ENCODE measurements around the gene PDIA3. TPM values are rescaled to one million over a fixed set of nuclear protein-coding genes. Genes with fewer than 3 reads are reported as not detected.

The PDIA3 gene
- total and polyA plus RNA-seq, 8 donors = 16.3 to 227 (median 89.1) TPM

GRCh38 chr15:43793647-43794046, 47.4 kb downstream of the PDIA3 start:
- whole genome bisulfite sequencing, 5 donors = 66 to 75% (median 68%) methylated on average over 10 of the region's 10 CpGs
- Histone ChIP-seq H3K27ac (peak overlapping the region; percentile 94 to 99 (median 99)), H3K27me3 (no peaks in the 10 kb centered on the region), H3K36me3 (peaks cover 30 to 55% (median 51%) of the 10 kb centered on the region in 4 donors), H3K9me3 (no peaks in the 10 kb centered on the region), H3K4me1 (peaks cover 31 to 64% (median 59%) of the 10 kb centered on the region in 4 donors), H3K4me3 (peak overlapping the region; percentile 63 to 99 (median 86))
- intact Hi-C loops (cut with DNase I; ENCODE audit: low total_unique reads) = no loop called here
- peak in 1 of 2 donors; percentile 30 for DNase-seq
- TF ChIP-seq EP300 (IDR thresholded peaks at IDR 0.05) (no peak), CTCF (IDR thresholded peaks at IDR 0.05) (no peak), POLR2AphosphoS5 (IDR thresholded peaks at IDR 0.05) (no peak), POLR2A (IDR thresholded peaks at IDR 0.05) (no peak)

- Histone ChIP-seq H3K4me1 (peaks cover 37 to 72% (median 67%) of the 10 kb centered on the region in 4 donors), H3K27ac (peak overlapping the region; percentile 49 to 99 (median 99)), H3K36me3 (peaks cover 36 to 63% (median 59%) of the 10 kb centered on the region in 4 donors)
Observed at GRCh38 chr15:43794269-43795037, 48.2 kb downstream of the PDIA3 start.

GRCh38 chr15:43795197-43795596, 49.0 kb downstream of the PDIA3 start:
- intact Hi-C loops (cut with DNase I; ENCODE audit: low total_unique reads) = no loop called here
- TF ChIP-seq POLR2A (IDR thresholded peaks at IDR 0.05) (no peak), CTCF (IDR thresholded peaks at IDR 0.05) (no peak), POLR2AphosphoS5 (IDR thresholded peaks at IDR 0.05) (no peak), EP300 (IDR thresholded peaks at IDR 0.05) (no peak)
- Histone ChIP-seq H3K27ac (peak overlapping the region; percentile 49 to 99 (median 99)), H3K9me3 (no peaks in the 10 kb centered on the region), H3K4me3 (no peak overlapping the region), H3K4me1 (peaks cover 45 to 79% (median 74%) of the 10 kb centered on the region in 4 donors), H3K27me3 (no peaks in the 10 kb centered on the region), H3K36me3 (peaks cover 40 to 68% (median 62%) of the 10 kb centered on the region in 4 donors)
- WGBS, 5 donors = 83 to 96% (median 93%) methylated on average over 2 of the region's 2 CpGs
- DNase-seq = no peak

More at GRCh38 chr15:43794269-43795037, 48.2 kb downstream of the PDIA3 start:
- DNase-seq = peak in 1 of 2 donors; percentile 54
- Histone ChIP-seq H3K27me3 (no peaks in the 10 kb centered on the region), H3K4me3 (peak overlapping the region in 3 of 4 donors; percentile 63 to 89 (median 82)), H3K9me3 (no peaks in the 10 kb centered on the region)
- WGBS, 5 donors = 72 to 78% (median 74%) methylated on average over 9 of the region's 9 CpGs
- intact Hi-C loops (cut with DNase I; ENCODE audit: low total_unique reads) = no loop called here
- TF ChIP-seq CTCF (IDR thresholded peaks at IDR 0.05) = no peak
- TF ChIP-seq POLR2A (IDR thresholded peaks at IDR 0.05) = no peak
- no peak for TF ChIP-seq POLR2AphosphoS5 (IDR thresholded peaks at IDR 0.05)
- TF ChIP-seq EP300 (IDR thresholded peaks at IDR 0.05) = no peak

GRCh38 chr15:43795997-43796396, 49.8 kb downstream of the PDIA3 start:
- TF ChIP-seq POLR2A (IDR thresholded peaks at IDR 0.05) (no peak), POLR2AphosphoS5 (IDR thresholded peaks at IDR 0.05) (no peak), EP300 (IDR thresholded peaks at IDR 0.05) (no peak), CTCF (IDR thresholded peaks at IDR 0.05) (no peak)
- Histone ChIP-seq H3K27ac (peak overlapping the region in 4 of 5 donors; percentile 95 to 99 (median 99)), H3K4me1 (peaks cover 46 to 84% (median 78%) of the 10 kb centered on the region in 4 donors), H3K4me3 (no peak overlapping the region), H3K27me3 (no peaks in the 10 kb centered on the region), H3K36me3 (peaks cover 40 to 68% (median 62%) of the 10 kb centered on the region in 4 donors), H3K9me3 (no peaks in the 10 kb centered on the region)
- intact Hi-C loops (cut with DNase I; ENCODE audit: low total_unique reads) = no loop called here
- DNase-seq = no peak
